ENCODE measurements around the gene ATXN1.
A peak's percentile ranks its signal among the peaks of the same experiment; 100 is the strongest.

Gene ATXN1

GRCh38 chr6:16669227-16669626 is 92.0 kb downstream of the ATXN1 start:
- H3K4me3 ChIP-seq (replicated peaks; ENCODE audit: low read depth, low read length): no peak overlapping the region
- TF ChIP-seq, protein P1, sequence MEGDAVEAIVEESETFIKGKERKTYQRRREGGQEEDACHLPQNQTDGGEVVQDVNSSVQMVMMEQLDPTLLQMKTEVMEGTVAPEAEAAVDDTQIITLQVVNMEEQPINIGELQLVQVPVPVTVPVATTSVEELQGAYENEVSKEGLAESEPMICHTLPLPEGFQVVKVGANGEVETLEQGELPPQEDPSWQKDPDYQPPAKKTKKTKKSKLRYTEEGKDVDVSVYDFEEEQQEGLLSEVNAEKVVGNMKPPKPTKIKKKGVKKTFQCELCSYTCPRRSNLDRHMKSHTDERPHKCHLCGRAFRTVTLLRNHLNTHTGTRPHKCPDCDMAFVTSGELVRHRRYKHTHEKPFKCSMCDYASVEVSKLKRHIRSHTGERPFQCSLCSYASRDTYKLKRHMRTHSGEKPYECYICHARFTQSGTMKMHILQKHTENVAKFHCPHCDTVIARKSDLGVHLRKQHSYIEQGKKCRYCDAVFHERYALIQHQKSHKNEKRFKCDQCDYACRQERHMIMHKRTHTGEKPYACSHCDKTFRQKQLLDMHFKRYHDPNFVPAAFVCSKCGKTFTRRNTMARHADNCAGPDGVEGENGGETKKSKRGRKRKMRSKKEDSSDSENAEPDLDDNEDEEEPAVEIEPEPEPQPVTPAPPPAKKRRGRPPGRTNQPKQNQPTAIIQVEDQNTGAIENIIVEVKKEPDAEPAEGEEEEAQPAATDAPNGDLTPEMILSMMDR (IDR thresholded peaks at IDR 0.05; ENCODE audit: low read depth, low read length, missing control alignments): no peak
- peak; percentile 91 for DNase-seq (ENCODE audit: extremely low read depth, low read depth)

DNA sequence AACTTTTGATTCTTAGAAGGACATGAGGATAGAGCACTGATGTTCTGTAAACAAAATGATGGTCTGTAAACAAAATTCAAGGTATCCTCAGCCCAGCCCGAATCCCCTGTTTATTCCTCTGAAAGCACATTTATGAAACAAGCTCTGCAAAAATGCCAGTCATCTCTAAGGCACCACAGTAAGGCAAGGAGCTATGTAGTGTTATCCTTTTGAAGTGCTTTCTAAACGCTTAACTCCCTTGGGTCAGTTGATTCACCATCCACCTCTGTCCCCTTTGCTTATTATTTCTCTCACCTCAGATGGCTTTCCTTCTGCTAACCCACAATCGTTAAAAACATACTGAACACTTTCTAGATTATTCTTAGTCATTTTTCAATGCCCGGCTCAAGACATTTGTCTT is 93.8 kb downstream of the ATXN1 start:
- TF ChIP-seq, protein P1 (IDR thresholded peaks at IDR 0.05; ENCODE audit: low read depth, low read length, missing control alignments): no peak
- H3K4me3 ChIP-seq (replicated peaks; ENCODE audit: low read depth, low read length): no peak overlapping the region
- DNase-seq (ENCODE audit: extremely low read depth, low read depth): no peak

DNA sequence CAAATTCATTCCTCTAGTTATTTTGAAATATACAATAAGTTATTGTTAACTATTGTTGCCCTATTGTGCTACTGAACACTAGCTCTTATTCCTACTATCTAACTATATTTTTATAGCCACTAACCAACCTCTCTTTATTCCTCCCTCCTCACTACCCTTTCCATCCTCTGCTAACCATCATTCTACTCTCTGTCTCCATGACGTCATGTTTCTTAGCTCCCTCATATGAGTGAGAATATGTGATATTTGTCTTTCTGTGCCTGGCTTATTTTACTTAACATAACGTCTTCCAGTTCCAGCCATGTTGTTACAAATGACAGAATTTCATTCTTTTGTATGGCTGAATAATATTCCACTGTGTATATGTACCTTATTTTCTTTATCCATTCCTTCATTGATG is 95.3 kb downstream of the ATXN1 start:
- H3K4me3 ChIP-seq (replicated peaks; ENCODE audit: low read depth, low read length): no peak overlapping the region
- DNase-seq (ENCODE audit: extremely low read depth, low read depth): no peak
- TF ChIP-seq, protein P1 (IDR thresholded peaks at IDR 0.05; ENCODE audit: low read depth, low read length, missing control alignments): no peak

- H3K4me3 ChIP-seq (replicated peaks; ENCODE audit: low read depth, low read length): no peak overlapping the region
- DNase-seq (ENCODE audit: extremely low read depth, low read depth): no peak
- TF ChIP-seq, protein P1 (IDR thresholded peaks at IDR 0.05; ENCODE audit: low read depth, low read length, missing control alignments): no peak
These were observed 96.1 kb downstream of the ATXN1 start for GRCh38 chr6:16665182-16665581.

DNA sequence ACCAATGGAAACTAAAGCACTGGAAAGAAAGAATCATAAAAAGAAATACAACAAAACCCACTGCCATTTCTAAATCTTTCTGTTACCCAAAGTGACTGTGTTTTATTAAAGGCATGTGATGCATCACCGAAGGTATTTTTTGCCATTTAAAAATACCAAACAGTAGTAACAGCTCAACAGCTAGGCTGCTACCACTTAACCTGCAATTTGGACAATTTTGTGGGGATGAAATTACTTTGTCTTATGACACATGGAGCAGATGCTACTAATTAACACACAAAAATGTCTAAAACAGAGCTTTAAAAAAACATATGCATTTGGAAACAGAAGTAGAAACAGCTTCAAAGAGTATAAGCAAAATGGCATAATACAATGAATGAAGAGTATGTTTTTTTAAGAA is 97.4 kb downstream of the ATXN1 start:
- TF ChIP-seq, protein P1 (IDR thresholded peaks at IDR 0.05; ENCODE audit: low read depth, low read length, missing control alignments): no peak
- DNase-seq (ENCODE audit: extremely low read depth, low read depth): no peak
- no peak overlapping the region for H3K4me3 ChIP-seq (replicated peaks; ENCODE audit: low read depth, low read length)

- H3K4me3 ChIP-seq (replicated peaks; ENCODE audit: low read depth, low read length): no peak overlapping the region
- TF ChIP-seq, protein P1 (IDR thresholded peaks at IDR 0.05; ENCODE audit: low read depth, low read length, missing control alignments): no peak
- no peak for DNase-seq (ENCODE audit: extremely low read depth, low read depth)
These were observed 101.1 kb downstream of the ATXN1 start for GRCh38 chr6:16660157-16660497.

GRCh38 chr6:16659466-16660156 is 101.6 kb downstream of the ATXN1 start:
- TF ChIP-seq, protein P1 (IDR thresholded peaks at IDR 0.05; ENCODE audit: low read depth, low read length, missing control alignments): no peak
- no peak overlapping the region for H3K4me3 ChIP-seq (replicated peaks; ENCODE audit: low read depth, low read length)
- DNase-seq (ENCODE audit: extremely low read depth, low read depth): no peak

Measured in HFF-Myc (cell line).